HG02610 (cell line): ENCODE data around the gene JAML.

Experiments
- ATAC-seq: cut with Tn5 transposase; IDR thresholded peaks from one replicate; pipeline ENCODE4 v1.9.1; 2021; ENCODE audit warnings: mild to moderate bottlenecking, moderate library complexity; ENCODE audit not compliant: unreplicated experiment

The JAML gene

DNA sequence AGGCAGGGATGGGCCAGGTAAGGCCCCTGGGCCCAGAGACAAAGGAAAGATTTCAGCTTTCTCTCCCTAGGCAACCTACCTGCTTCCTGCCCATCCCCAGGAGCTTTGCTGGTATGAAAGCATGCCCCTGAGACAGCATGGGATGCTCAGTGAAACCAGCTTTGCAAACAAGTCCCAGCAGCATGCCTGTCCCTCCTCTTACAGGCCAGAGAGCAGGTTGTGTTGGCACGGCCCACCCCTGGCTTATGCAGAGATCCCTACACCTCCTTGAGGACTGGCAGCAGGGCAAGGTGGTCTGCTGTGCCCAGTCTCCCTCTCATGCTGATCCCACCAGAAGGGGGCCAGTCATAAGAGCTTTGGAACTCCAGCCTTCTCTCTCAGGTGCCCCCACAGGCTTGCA lies 75.3 kb downstream of the JAML start:
- no peak for ATAC-seq

DNA sequence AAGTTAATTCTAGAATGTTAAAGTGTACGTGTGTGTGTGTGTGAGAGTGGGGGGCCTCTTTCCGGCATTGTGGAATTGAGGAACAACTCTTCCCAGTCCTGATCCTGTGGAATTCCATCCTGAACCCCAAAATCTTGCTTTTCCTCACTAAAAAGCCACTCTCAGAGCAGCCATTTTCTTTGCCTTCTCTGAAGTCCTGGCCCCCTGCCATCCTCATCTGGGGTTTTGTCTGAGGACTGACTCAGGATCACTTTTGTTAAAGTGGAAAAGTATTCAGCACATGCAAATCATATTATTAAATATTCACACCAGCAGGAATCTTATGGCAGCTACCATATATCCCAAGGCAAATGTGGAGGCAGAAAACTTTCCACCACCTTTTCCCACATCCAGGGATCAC lies 76.0 kb downstream of the JAML start:
- ATAC-seq: no peak

DNA sequence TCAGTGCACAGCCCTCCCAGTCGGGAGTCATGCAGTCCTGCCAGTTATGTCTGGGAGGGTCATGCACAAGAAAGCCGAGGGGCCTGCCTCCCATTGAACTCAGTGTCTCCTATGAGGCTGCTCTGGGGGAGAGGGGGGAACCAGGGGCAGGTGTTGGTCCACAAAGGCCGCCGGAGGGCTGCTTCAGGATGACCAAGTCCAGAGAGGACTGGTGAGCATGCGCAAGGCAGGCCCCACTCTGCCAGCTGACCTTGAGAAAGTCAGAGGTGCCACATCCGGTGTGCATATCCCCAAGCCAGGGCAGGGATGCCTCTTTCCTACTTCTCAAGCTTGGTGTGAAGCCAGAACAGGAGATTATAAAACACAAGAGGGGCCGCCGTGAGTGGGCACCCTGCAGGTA lies 76.6 kb downstream of the JAML start:
- no peak for ATAC-seq

DNA sequence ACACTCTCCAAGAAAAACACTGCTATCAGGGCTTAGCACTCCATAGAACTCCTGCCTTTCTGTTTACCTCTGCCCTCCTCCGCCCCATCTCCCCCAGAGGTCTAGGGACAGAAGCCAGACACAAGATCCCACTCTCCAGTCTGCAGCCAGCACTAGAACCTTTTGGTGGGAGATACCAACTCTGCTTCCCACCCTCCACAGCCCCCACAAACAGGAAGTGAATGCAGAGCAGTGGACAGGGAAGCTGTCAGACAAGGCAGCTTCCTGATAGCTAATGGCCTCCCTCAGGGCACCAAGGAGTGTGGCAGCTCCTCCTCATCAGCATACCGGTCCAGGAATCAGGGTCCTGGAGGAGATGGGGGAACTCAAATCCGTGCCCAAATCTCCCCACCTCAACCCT lies 77.3 kb downstream of the JAML start:
- no peak for ATAC-seq

DNA sequence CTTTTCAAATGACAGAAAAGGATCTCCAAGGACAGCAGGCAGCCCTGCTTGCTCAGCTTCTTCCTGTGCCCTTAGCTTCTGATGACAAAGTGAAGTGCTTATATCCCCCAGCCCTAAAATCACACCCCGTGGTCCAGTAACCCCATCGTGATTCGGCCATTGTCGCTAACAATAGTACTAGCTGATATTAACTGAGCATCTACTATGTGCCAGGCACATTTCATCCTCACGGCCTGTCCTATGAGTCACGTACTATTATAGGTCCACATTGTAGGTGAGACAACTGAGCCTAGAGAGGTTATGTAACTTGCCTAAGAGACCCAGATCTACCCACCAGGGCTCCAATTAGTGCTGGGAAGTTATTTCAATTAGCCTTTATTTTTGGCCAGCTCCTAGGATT lies 78.3 kb downstream of the JAML start:
- ATAC-seq: no peak

DNA sequence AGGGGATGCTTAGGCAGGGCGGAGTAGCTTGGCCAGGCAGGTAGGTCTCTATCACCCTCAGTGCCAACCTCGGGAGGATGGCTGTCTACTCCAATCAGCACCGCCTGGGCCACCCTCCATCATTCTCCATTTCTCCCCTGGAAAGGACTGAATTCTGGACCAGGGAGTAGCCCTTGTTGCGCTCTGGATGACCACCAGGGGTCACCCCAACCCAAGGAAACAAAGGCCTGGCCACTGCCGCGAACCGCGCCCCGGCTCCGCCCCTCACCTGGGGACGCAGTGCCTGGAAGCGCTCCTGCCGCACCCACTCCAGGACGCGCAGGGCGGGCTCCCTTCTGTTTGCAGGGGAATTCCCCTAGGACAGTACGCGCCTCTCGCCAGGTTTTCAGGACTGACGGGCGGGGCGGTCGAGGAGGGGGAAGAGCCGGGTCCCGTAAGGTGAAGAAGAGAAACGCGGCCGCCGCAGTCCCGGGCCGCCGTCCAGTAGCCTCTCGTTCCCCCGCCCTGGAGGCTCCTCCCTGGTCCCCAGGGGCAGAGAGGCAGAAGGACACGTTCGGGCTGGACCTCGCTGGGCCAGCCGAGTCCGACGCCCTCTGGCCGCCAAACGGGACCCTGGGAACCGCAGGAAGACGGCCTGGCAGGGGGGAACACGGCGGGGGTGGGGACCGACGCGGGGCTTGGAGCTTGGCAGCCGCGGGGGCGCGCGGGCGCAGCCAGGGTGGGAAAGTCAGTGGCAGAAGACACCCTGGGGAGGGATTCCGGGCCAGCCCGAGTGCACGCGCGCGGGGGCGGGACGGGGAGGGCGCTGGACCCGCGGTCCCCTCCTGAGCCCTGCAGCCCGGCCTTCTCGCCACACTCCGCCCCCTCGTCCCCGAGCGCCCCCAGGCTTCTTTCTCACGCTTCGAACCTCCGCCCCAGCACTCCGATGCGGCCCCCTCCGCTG lies 79.3 kb downstream of the JAML start:
- peak; percentile 77 for ATAC-seq

DNA sequence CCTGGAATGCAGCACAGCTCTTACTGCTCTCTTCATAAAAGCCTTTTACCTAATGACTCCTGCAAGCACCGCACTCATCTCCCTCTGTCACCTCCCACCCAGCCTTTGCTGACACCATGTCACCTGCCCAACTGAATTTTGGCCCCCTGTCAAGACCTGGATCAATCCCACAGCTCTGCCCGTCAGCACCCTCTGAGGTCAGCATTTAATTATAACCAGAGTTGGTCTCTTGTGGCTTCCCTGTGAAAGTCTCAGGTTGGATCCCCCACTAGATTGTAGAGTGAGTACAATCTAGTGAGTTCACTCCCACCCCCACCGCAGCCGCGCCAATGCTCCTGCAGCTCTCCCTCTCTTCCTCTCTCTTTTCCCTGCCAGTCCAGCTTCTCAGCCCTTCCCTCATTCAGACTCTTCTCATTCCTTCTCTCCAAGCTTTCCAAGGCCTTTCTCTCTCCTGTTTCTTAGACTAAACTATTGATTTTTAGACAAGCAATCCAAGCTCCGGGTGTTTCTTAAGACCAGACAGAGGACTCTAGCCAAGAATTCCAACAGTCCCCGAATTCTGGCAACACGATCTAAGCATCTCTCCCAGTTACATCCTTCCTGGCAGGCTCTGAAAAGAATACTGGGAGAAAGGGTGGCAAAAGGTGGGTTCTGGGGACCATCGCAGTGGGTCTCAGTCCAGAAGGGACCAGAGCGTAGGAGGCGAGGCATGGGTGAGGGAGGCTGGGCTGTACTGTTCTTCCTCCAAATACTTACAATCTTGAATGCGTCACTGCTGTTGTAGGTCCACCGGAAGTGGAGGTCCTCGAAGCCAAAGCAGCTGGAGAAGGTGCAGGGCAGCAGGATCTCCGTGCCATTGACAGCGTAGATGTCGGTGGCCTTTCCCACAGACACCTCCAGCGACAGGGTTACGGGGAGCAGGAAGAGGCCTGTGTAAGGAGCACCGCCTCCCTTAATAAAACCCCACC lies 80.2 kb downstream of the JAML start:
- ATAC-seq: no peak
